ENCODE results near the gene GPR137B.

The GPR137B gene

GRCh38 chr1:236214761-236215160, 72.4 kb downstream of the GPR137B start:
- H3K9me3 ChIP-seq (ENCODE audit: control insufficient read depth, insufficient read depth, low read length): no peaks in the 10 kb centered on the region
- H3K27ac ChIP-seq (ENCODE audit: low read length): no peak overlapping the region
- no peaks in the 10 kb centered on the region for H3K4me1 ChIP-seq (ENCODE audit: control insufficient read depth, insufficient read depth, low read length)
- no peak overlapping the region for H3K4me3 ChIP-seq (ENCODE audit: low read length)
- 100% methylated on average over 1 of the region's 1 CpG for WGBS (ENCODE audit: insufficient coverage, insufficient read length)
- DNase-seq (ENCODE audit: low read depth, low spot score): no peak
- no peaks in the 10 kb centered on the region for H3K36me3 ChIP-seq (ENCODE audit: control insufficient read depth, insufficient read depth, low read length)
- no peaks in the 10 kb centered on the region for H3K27me3 ChIP-seq (ENCODE audit: control insufficient read depth, insufficient read depth, low read length)

DNA sequence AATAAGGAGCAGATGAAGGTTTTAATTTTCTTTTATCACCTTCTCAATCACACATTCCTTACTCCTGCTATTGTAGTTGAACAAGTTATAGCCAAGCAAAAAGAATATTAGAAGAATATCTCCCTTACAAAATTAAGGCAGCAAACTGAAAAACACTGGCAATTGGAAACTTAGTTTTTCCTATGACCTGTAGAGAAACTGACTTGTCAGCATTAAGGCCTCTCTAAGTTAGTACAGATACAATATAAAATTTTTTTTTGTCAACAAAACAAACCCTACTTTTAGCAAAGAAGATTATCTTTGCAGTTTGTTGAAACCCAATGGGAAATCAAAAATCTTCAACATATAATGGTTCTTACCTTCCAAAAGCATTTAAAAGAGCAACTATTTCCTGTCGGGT, 78.1 kb downstream of the GPR137B start:
- H3K27ac ChIP-seq (ENCODE audit: low read length): no peak overlapping the region
- H3K9me3 ChIP-seq (ENCODE audit: control insufficient read depth, insufficient read depth, low read length): no peaks in the 10 kb centered on the region
- H3K4me1 ChIP-seq (ENCODE audit: control insufficient read depth, insufficient read depth, low read length): no peaks in the 10 kb centered on the region
- no peak overlapping the region for H3K4me3 ChIP-seq (ENCODE audit: low read length)
- no peaks in the 10 kb centered on the region for H3K27me3 ChIP-seq (ENCODE audit: control insufficient read depth, insufficient read depth, low read length)
- no peak for DNase-seq (ENCODE audit: low read depth, low spot score)
- WGBS (ENCODE audit: insufficient coverage, insufficient read length): no CpG with 5 or more reads among the region's 1 CpG
- no peaks in the 10 kb centered on the region for H3K36me3 ChIP-seq (ENCODE audit: control insufficient read depth, insufficient read depth, low read length)

DNA sequence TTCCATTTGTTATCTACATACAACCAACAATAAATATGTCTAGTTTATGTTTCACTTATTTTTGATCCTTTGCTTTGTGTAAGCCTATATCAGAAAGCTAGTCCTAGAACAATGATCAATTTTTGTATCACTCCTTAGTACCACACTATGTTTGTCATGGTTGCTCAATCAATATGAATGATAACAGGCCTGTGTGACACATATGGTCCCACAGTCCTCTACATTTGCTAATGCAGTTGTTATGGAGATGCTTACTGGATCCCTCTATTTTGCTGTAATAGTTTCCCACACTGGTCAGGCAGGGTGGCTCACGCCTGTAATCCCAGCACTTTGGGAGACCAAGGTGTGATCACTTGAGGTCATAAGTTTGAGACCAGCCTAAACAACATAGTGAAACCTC, 80.3 kb downstream of the GPR137B start:
- Histone ChIP-seq H3K4me1 (ENCODE audit: control insufficient read depth, insufficient read depth, low read length) (no peaks in the 10 kb centered on the region), H3K27me3 (ENCODE audit: control insufficient read depth, insufficient read depth, low read length) (no peaks in the 10 kb centered on the region), H3K36me3 (ENCODE audit: control insufficient read depth, insufficient read depth, low read length) (no peaks in the 10 kb centered on the region), H3K27ac (ENCODE audit: low read length) (no peak overlapping the region), H3K4me3 (ENCODE audit: low read length) (no peak overlapping the region), H3K9me3 (ENCODE audit: control insufficient read depth, insufficient read depth, low read length) (no peaks in the 10 kb centered on the region)
- DNase-seq (ENCODE audit: low read depth, low spot score): no peak
- no CpG with 5 or more reads among the region's 1 CpG for WGBS (ENCODE audit: insufficient coverage, insufficient read length)

GRCh38 chr1:236228411-236228810, 86.1 kb downstream of the GPR137B start:
- DNase-seq (ENCODE audit: low read depth, low spot score): no peak
- WGBS (ENCODE audit: insufficient coverage, insufficient read length): no CpG with 5 or more reads among the region's 4 CpGs
- Histone ChIP-seq H3K36me3 (ENCODE audit: control insufficient read depth, insufficient read depth, low read length) (no peaks in the 10 kb centered on the region), H3K4me3 (ENCODE audit: low read length) (no peak overlapping the region), H3K27ac (ENCODE audit: low read length) (no peak overlapping the region), H3K9me3 (ENCODE audit: control insufficient read depth, insufficient read depth, low read length) (no peaks in the 10 kb centered on the region), H3K4me1 (ENCODE audit: control insufficient read depth, insufficient read depth, low read length) (no peaks in the 10 kb centered on the region), H3K27me3 (ENCODE audit: control insufficient read depth, insufficient read depth, low read length) (no peaks in the 10 kb centered on the region)

GRCh38 chr1:236235116-236235515, 92.8 kb downstream of the GPR137B start:
- H3K4me3 ChIP-seq (ENCODE audit: low read length): no peak overlapping the region
- H3K27me3 ChIP-seq (ENCODE audit: control insufficient read depth, insufficient read depth, low read length): no peaks in the 10 kb centered on the region
- H3K27ac ChIP-seq (ENCODE audit: low read length): no peak overlapping the region
- H3K36me3 ChIP-seq (ENCODE audit: control insufficient read depth, insufficient read depth, low read length): no peaks in the 10 kb centered on the region
- H3K4me1 ChIP-seq (ENCODE audit: control insufficient read depth, insufficient read depth, low read length): no peaks in the 10 kb centered on the region
- WGBS (ENCODE audit: insufficient coverage, insufficient read length): no CpG with 5 or more reads among the region's 3 CpGs
- no peak for DNase-seq (ENCODE audit: low read depth, low spot score)
- no peaks in the 10 kb centered on the region for H3K9me3 ChIP-seq (ENCODE audit: control insufficient read depth, insufficient read depth, low read length)

- WGBS (ENCODE audit: insufficient coverage, insufficient read length): no CpG with 5 or more reads among the region's 1 CpG
- Histone ChIP-seq H3K27ac (ENCODE audit: low read length) (no peak overlapping the region), H3K4me3 (ENCODE audit: low read length) (no peak overlapping the region), H3K9me3 (ENCODE audit: control insufficient read depth, insufficient read depth, low read length) (no peaks in the 10 kb centered on the region), H3K36me3 (ENCODE audit: control insufficient read depth, insufficient read depth, low read length) (no peaks in the 10 kb centered on the region), H3K27me3 (ENCODE audit: control insufficient read depth, insufficient read depth, low read length) (no peaks in the 10 kb centered on the region), H3K4me1 (ENCODE audit: control insufficient read depth, insufficient read depth, low read length) (no peaks in the 10 kb centered on the region)
- DNase-seq (ENCODE audit: low read depth, low spot score): no peak
These were observed 96.8 kb downstream of the GPR137B start for GRCh38 chr1:236239092-236239585.

GRCh38 chr1:236240675-236241074, 98.3 kb downstream of the GPR137B start:
- no peak for DNase-seq (ENCODE audit: low read depth, low spot score)
- no CpG with 5 or more reads among the region's 3 CpGs for WGBS (ENCODE audit: insufficient coverage, insufficient read length)
- H3K27ac ChIP-seq (ENCODE audit: low read length): no peak overlapping the region

GRCh38 chr1:236242568-236242967, 100.2 kb downstream of the GPR137B start:
- no CpG with 5 or more reads among the region's 2 CpGs for WGBS (ENCODE audit: insufficient coverage, insufficient read length)
- Histone ChIP-seq H3K27me3 (ENCODE audit: control insufficient read depth, insufficient read depth, low read length) (no peaks in the 10 kb centered on the region), H3K4me1 (ENCODE audit: control insufficient read depth, insufficient read depth, low read length) (no peaks in the 10 kb centered on the region), H3K27ac (ENCODE audit: low read length) (no peak overlapping the region), H3K36me3 (ENCODE audit: control insufficient read depth, insufficient read depth, low read length) (no peaks in the 10 kb centered on the region), H3K4me3 (ENCODE audit: low read length) (no peak overlapping the region), H3K9me3 (ENCODE audit: control insufficient read depth, insufficient read depth, low read length) (no peaks in the 10 kb centered on the region)
- no peak for DNase-seq (ENCODE audit: low read depth, low spot score)

More at GRCh38 chr1:236240675-236241074, 98.3 kb downstream of the GPR137B start:
- H3K4me3 ChIP-seq (ENCODE audit: low read length): no peak overlapping the region
- no peaks in the 10 kb centered on the region for H3K9me3 ChIP-seq (ENCODE audit: control insufficient read depth, insufficient read depth, low read length)
- no peaks in the 10 kb centered on the region for H3K27me3 ChIP-seq (ENCODE audit: control insufficient read depth, insufficient read depth, low read length)
- H3K4me1 ChIP-seq (ENCODE audit: control insufficient read depth, insufficient read depth, low read length): no peaks in the 10 kb centered on the region
- H3K36me3 ChIP-seq (ENCODE audit: control insufficient read depth, insufficient read depth, low read length): no peaks in the 10 kb centered on the region

DNA sequence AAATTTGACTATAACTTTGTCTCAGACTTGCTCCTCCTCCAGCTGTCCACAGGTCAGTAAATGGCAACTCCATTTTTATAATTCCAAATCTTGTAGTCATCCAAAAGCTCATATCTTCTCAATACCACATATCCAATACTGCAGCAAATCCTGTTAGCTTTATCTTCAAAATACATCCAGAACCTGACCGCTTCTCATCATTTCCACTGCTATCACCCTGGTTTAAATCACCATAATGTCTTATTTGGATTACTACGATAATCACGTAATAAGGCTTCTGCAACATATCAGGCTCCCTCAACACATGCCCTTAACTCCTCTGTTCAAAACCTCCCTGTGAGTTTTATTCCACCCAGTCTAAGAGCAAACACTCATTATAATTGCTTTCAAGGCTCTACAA, 104.9 kb downstream of the GPR137B start:
- Histone ChIP-seq H3K27me3 (ENCODE audit: control insufficient read depth, insufficient read depth, low read length) (no peaks in the 10 kb centered on the region), H3K36me3 (ENCODE audit: control insufficient read depth, insufficient read depth, low read length) (no peaks in the 10 kb centered on the region), H3K4me3 (ENCODE audit: low read length) (no peak overlapping the region), H3K27ac (ENCODE audit: low read length) (no peak overlapping the region), H3K9me3 (ENCODE audit: control insufficient read depth, insufficient read depth, low read length) (no peaks in the 10 kb centered on the region), H3K4me1 (ENCODE audit: control insufficient read depth, insufficient read depth, low read length) (no peaks in the 10 kb centered on the region)
- WGBS (ENCODE audit: insufficient coverage, insufficient read length): no CpG with 5 or more reads among the region's 3 CpGs
- DNase-seq (ENCODE audit: low read depth, low spot score): no peak

DNA sequence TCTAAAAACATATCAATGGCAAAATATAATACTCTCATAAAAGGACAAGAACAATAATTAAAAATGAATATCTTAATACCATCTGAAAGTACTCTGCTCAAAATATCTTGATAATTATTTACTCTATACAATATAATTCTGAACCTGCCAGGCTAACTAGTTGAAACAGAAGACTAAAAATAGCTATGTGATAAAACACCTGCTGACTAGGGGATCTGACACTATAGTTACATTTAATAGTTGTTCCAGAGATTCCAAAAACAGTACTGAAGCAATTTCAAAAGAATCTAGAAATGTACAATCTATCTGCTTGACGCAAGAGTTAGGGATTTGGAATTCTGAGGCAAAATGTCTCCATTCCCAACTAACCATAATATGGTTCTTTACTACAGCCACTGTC, 109.2 kb downstream of the GPR137B start:
- Histone ChIP-seq H3K4me1 (ENCODE audit: control insufficient read depth, insufficient read depth, low read length) (no peaks in the 10 kb centered on the region), H3K27ac (ENCODE audit: low read length) (no peak overlapping the region), H3K4me3 (ENCODE audit: low read length) (no peak overlapping the region), H3K9me3 (ENCODE audit: control insufficient read depth, insufficient read depth, low read length) (no peaks in the 10 kb centered on the region), H3K36me3 (ENCODE audit: control insufficient read depth, insufficient read depth, low read length) (no peaks in the 10 kb centered on the region), H3K27me3 (ENCODE audit: control insufficient read depth, insufficient read depth, low read length) (no peaks in the 10 kb centered on the region)
- WGBS (ENCODE audit: insufficient coverage, insufficient read length): no CpG with 5 or more reads among the region's 1 CpG
- no peak for DNase-seq (ENCODE audit: low read depth, low spot score)

DNA sequence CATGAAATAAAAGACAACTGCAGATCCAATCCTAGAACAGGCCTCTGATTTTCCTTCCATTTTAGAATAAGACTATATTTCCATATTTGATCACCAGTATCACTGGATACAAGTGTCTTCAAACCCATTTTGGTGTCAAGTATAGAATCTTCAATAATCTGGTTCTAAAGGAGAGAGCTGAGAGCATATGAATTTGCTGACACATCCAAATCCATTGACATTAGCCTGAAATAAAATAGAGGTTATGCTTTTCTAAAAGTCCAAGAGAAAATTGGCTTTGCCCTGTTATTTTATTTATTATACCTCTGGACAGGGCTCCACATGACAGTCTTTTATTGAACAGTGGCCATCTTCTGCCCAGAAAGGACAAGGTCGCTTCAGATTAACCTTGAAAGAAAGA, 110.8 kb downstream of the GPR137B start:
- DNase-seq (ENCODE audit: low read depth, low spot score): no peak
- no peaks in the 10 kb centered on the region for H3K27me3 ChIP-seq (ENCODE audit: control insufficient read depth, insufficient read depth, low read length)
- no peaks in the 10 kb centered on the region for H3K4me1 ChIP-seq (ENCODE audit: control insufficient read depth, insufficient read depth, low read length)
- H3K9me3 ChIP-seq (ENCODE audit: control insufficient read depth, insufficient read depth, low read length): no peaks in the 10 kb centered on the region
- no peaks in the 10 kb centered on the region for H3K36me3 ChIP-seq (ENCODE audit: control insufficient read depth, insufficient read depth, low read length)
- H3K4me3 ChIP-seq (ENCODE audit: low read length): no peak overlapping the region
- no peak overlapping the region for H3K27ac ChIP-seq (ENCODE audit: low read length)
- no CpG with 5 or more reads among the region's 1 CpG for WGBS (ENCODE audit: insufficient coverage, insufficient read length)
